Thoracic aorta (tissue), 2 donors: ENCODE measurements around the gene UBR4. TPM values are rescaled to one million over a fixed set of nuclear protein-coding genes. Genes with fewer than 3 reads are reported as not detected.

ENCODE experiments used
- ATAC-seq: fragments of 150-250 bp; one replicate; pipeline ENCODE4 v1.8.0; 2017; ENCODE audit warnings: low read depth; ENCODE audit not compliant: insufficient number of reproducible peaks, low FRiP score
- DNase-seq: peaks from one replicate; pipeline ENCODE4 v3.0.0-alpha.2; 2020; ENCODE audit warnings: low spot score
- H3K27ac ChIP-seq, 2 donors: fragments of 200-600 bp; sonication (generic); 1 replicate in 1 of 2; 2 replicates in 1 of 2; pipeline ENCODE4 v1.5.1; 2016; ENCODE audit warnings: mild to moderate bottlenecking in 2 of 2, moderate library complexity in 2 of 2
- H3K27me3 ChIP-seq: fragments of 200-600 bp; sonication (generic); replicated peaks from 2 replicates; pipeline ENCODE4 v1.6.0; 2016; ENCODE audit warnings: mild to moderate bottlenecking; ENCODE audit not compliant: insufficient read depth
- H3K36me3 ChIP-seq: fragments of 200-600 bp; sonication (generic); one replicate; pipeline ENCODE4 v1.5.1; 2016
- H3K4me1 ChIP-seq, 2 donors: fragments of 200-600 bp; sonication (generic); 1 replicate in 1 of 2; 2 replicates in 1 of 2; pipeline versions ENCODE4 v1.5.1 to v1.6.0; 2016; ENCODE audit warnings: low read depth in 2 of 2, mild to moderate bottlenecking in 1 of 2; ENCODE audit not compliant: control insufficient read depth in 1 of 2
- H3K4me3 ChIP-seq: fragments of 200-600 bp; sonication (generic); 2 replicates; pipeline ENCODE4 v1.5.1; 2016; ENCODE audit warnings: mild to moderate bottlenecking
- H3K9me3 ChIP-seq: fragments of 200-600 bp; sonication (generic); 2 replicates; pipeline ENCODE4 v1.5.1; 2016
- CTCF ChIP-seq: fragments of 200-600 bp; sonication (generic); IDR thresholded peaks from one replicate; pipeline ENCODE4 v1.5.1; 2019; ENCODE audit warnings: antibody characterized with exemption
- total RNA-seq, 2 donors: library from RNA; depleted of rRNA; stranded (reverse); fragments of >200 nt; gene quantifications; one replicate each; pipeline versions ENCODE4 v1.1.0 to v1.2.3, GENCODE V29; 2016

Gene UBR4
- total RNA-seq, 2 donors from 2014 or later = 231 to 266 TPM

- Histone ChIP-seq H3K9me3 (no peaks in the 10 kb centered on the region), H3K36me3 (peaks cover 26% of the 10 kb centered on the region), H3K27ac (peak overlapping the region; percentile 59 to 66), H3K27me3 (no peaks in the 10 kb centered on the region), H3K4me3 (no peak overlapping the region), H3K4me1 (peaks cover 48 to 68% of the 10 kb centered on the region in 2 donors)
- DNase-seq (no peak), ATAC-seq (no peak)
- no peak for TF ChIP-seq CTCF
These were observed 7.7 kb downstream of the UBR4 start for GRCh38 chr1:19202396-19202795.

GRCh38 chr1:19199969-19200604 lies 10.0 kb downstream of the UBR4 start:
- no peaks in the 10 kb centered on the region for H3K27me3 ChIP-seq
- H3K27ac ChIP-seq = no peak overlapping the region
- ATAC-seq = no peak
- no peaks in the 10 kb centered on the region for H3K9me3 ChIP-seq
- peaks cover 45% of the 10 kb centered on the region for H3K36me3 ChIP-seq
- H3K4me3 ChIP-seq = no peak overlapping the region
- peaks cover 33 to 45% of the 10 kb centered on the region in 2 donors for H3K4me1 ChIP-seq
- no peak for TF ChIP-seq CTCF
- DNase-seq = no peak

- H3K27ac ChIP-seq = no peak overlapping the region
- no peaks in the 10 kb centered on the region for H3K27me3 ChIP-seq
- DNase-seq = no peak
- H3K9me3 ChIP-seq = no peaks in the 10 kb centered on the region
- no peak overlapping the region for H3K4me3 ChIP-seq
- no peak for ATAC-seq
- peaks cover 45% of the 10 kb centered on the region for H3K36me3 ChIP-seq
- TF ChIP-seq CTCF = no peak
- peaks cover 27 to 38% of the 10 kb centered on the region in 2 donors for H3K4me1 ChIP-seq
These were observed 10.6 kb downstream of the UBR4 start for GRCh38 chr1:19199329-19199968.

GRCh38 chr1:19198820-19199219 lies 11.2 kb downstream of the UBR4 start:
- Histone ChIP-seq H3K4me1 (peaks cover 22 to 32% of the 10 kb centered on the region in 2 donors), H3K4me3 (no peak overlapping the region), H3K9me3 (no peaks in the 10 kb centered on the region), H3K27ac (no peak overlapping the region), H3K27me3 (no peaks in the 10 kb centered on the region), H3K36me3 (peaks cover 47% of the 10 kb centered on the region)
- no peak for DNase-seq
- no peak for ATAC-seq
- no peak for TF ChIP-seq CTCF

- Histone ChIP-seq H3K4me1 (peaks cover 14 to 22% of the 10 kb centered on the region in 2 donors), H3K36me3 (peaks cover 57% of the 10 kb centered on the region), H3K27ac (no peak overlapping the region), H3K4me3 (no peak overlapping the region), H3K9me3 (no peaks in the 10 kb centered on the region), H3K27me3 (no peaks in the 10 kb centered on the region)
- no peak for ATAC-seq
- DNase-seq = no peak
- TF ChIP-seq CTCF = no peak
These were observed 12.2 kb downstream of the UBR4 start for GRCh38 chr1:19197845-19198244.
